LNCaP clone FGC (cell line): Measurements from ENCODE around the gene EPHB2.

ENCODE experiments used
- DNase-seq: peaks from one replicate; pipeline ENCODE4 v3.0.0-alpha.2; 2011; ENCODE audit warnings: low read depth
- H3K4me3 ChIP-seq: 2 replicates; pipeline ENCODE4 v1.5.1; 2011; ENCODE audit warnings: mild to moderate bottlenecking, low read depth, low read length, control low read depth
- CTCF ChIP-seq: IDR thresholded peaks from 2 replicates; pipeline ENCODE4 v1.5.1; 2012; ENCODE audit warnings: mild to moderate bottlenecking; ENCODE audit not compliant: control insufficient read depth, insufficient read depth; ENCODE audit errors: extremely low read depth

EPHB2 gene

GRCh38 chr1:22760455-22760854, 49.8 kb downstream of the EPHB2 start:
- no peak for TF ChIP-seq CTCF
- DNase-seq = no peak
- H3K4me3 ChIP-seq = no peak overlapping the region

- TF ChIP-seq CTCF = no peak
- no peak overlapping the region for H3K4me3 ChIP-seq
- no peak for DNase-seq
Observed at GRCh38 chr1:22761101-22761500, 50.5 kb downstream of the EPHB2 start.

- no peak for DNase-seq
- no peak overlapping the region for H3K4me3 ChIP-seq
- TF ChIP-seq CTCF = no peak
Observed at GRCh38 chr1:22761821-22762220, 51.2 kb downstream of the EPHB2 start.

- DNase-seq = no peak
- TF ChIP-seq CTCF = no peak
- no peak overlapping the region for H3K4me3 ChIP-seq
Observed at GRCh38 chr1:22763487-22764200, 53.0 kb downstream of the EPHB2 start.

GRCh38 chr1:22767852-22768251, 57.2 kb downstream of the EPHB2 start:
- DNase-seq = no peak
- TF ChIP-seq CTCF = no peak
- H3K4me3 ChIP-seq = no peak overlapping the region

GRCh38 chr1:22769932-22770331, 59.3 kb downstream of the EPHB2 start:
- H3K4me3 ChIP-seq = no peak overlapping the region
- DNase-seq = no peak
- no peak for TF ChIP-seq CTCF

GRCh38 chr1:22772014-22772413, 61.4 kb downstream of the EPHB2 start:
- no peak overlapping the region for H3K4me3 ChIP-seq
- no peak for TF ChIP-seq CTCF
- no peak for DNase-seq
